MCF 10A (cell line): Measurements from ENCODE around the gene SARDH. TPM values are rescaled to one million over a fixed set of nuclear protein-coding genes. Genes with fewer than 3 reads are reported as not detected.

ENCODE experiments used
- BruUV-seq: library from RNA; stranded (reverse); fragments of 400-500 nt; replicated peaks from 2 replicates; lab custom pipeline; 2021; lab: Mats Ljungman, UMichigan
- CTCF ChIA-PET: fragments of 300-600 bp; sonication (Branson Sonifier 250); formaldehyde crosslinking; extraction: SDS; loops from one replicate; lab custom pipeline; 2021; ENCODE audit warnings: antibody characterized with exemption, inconsistent platforms; lab: Yijun Ruan, JAX
- POLR2A ChIA-PET: fragments of 300-600, 350-650 bp; sonication (Branson Sonifier 250); formaldehyde crosslinking; extraction: SDS; loops from one replicate; lab custom pipeline; 2020; ENCODE audit warnings: antibody characterized with exemption, inconsistent platforms; lab: Yijun Ruan, JAX
- DNase-seq: peaks from one replicate; pipeline ENCODE4 v3.0.0-alpha.2; 2018; ENCODE audit not compliant: unreplicated experiment
- H3K27ac Mint-ChIP-seq: one replicate; pipeline ENCODE4 v1.8.0; 2022; ENCODE audit warnings: mild to moderate bottlenecking, low read depth, mixed read lengths; ENCODE audit not compliant: unreplicated experiment
- H3K27me3 Mint-ChIP-seq: one replicate; pipeline ENCODE4 v1.8.0; 2022; ENCODE audit warnings: mixed read lengths; ENCODE audit not compliant: insufficient read depth, unreplicated experiment
- H3K36me3 Mint-ChIP-seq: one replicate; pipeline ENCODE4 v1.8.0; 2022; ENCODE audit warnings: mild to moderate bottlenecking, moderate library complexity, mixed read lengths; ENCODE audit not compliant: insufficient read depth, unreplicated experiment
- H3K4me1 Mint-ChIP-seq: one replicate; pipeline ENCODE4 v1.8.0; 2022; ENCODE audit warnings: mixed read lengths; ENCODE audit not compliant: insufficient read depth, unreplicated experiment
- H3K4me3 Mint-ChIP-seq: one replicate; pipeline ENCODE4 v1.8.0; 2022; ENCODE audit warnings: mild to moderate bottlenecking, moderate library complexity, mixed read lengths; ENCODE audit not compliant: unreplicated experiment
- H3K9me3 Mint-ChIP-seq: one replicate; pipeline ENCODE4 v1.8.0; 2022; ENCODE audit warnings: mixed read lengths; ENCODE audit not compliant: unreplicated experiment
- intact Hi-C: fragments of 100-400 bp; cut with micrococcal nuclease; formaldehyde crosslinking; loops from 2 replicates; pipeline ENCODE4 v1.14.1; 2022
- total RNA-seq: library from RNA; stranded (reverse); gene quantifications from 2 replicates; pipeline ENCODE4 v1.2.3, GENCODE V29; 2022
- TF ChIP-seq, protein P1 (sequence below): fragments of 200-600 bp; IDR thresholded peaks from one replicate; pipeline ENCODE4 v1.8.0; 2022; ENCODE audit warnings: antibody characterized with exemption, mild to moderate bottlenecking; ENCODE audit not compliant: unreplicated experiment

Gene SARDH
- total RNA-seq, 1 experiment from 2014 or later = not detected

DNA sequence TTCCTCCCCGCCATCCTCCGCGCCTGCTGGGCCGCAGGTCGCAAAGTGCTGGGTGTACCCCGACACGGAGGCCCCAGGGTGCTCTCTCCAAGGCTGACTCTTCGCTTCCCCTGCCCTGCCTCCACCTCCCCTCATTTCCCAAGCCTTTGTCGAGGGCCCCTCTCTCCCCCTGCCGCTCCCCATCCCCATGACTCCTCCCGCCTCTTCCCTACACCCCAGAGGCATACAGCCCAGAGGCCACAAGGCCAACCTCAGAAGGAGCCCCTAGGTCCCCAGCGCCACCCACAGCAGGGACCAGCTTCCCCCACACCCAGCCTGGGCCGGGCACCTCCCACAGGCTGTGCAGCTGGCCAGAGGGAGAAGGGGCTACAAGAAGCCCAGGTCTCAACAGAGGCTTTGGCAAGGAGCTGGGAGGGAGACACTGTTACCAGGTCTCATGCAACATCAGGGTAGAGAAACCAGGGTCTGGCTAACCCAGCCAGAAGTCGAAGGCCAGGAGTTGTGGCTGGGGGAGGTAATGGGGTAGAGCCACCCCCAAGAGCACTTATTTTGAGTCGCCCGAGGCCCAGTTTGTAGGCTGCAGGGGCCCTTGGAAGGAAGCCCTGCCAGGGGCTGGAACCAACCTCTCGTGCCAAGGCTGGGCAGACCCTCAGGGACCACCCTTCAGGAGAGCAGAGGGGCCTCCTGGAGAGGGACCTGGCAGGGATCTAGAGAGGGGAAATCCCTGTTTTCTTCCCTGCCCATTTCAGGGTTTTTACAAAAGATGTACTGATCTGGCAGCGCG is 24.5 kb upstream of the SARDH start:
- no peak for DNase-seq
- no TSS peak for BruUV-seq
- TF ChIP-seq, protein P1, sequence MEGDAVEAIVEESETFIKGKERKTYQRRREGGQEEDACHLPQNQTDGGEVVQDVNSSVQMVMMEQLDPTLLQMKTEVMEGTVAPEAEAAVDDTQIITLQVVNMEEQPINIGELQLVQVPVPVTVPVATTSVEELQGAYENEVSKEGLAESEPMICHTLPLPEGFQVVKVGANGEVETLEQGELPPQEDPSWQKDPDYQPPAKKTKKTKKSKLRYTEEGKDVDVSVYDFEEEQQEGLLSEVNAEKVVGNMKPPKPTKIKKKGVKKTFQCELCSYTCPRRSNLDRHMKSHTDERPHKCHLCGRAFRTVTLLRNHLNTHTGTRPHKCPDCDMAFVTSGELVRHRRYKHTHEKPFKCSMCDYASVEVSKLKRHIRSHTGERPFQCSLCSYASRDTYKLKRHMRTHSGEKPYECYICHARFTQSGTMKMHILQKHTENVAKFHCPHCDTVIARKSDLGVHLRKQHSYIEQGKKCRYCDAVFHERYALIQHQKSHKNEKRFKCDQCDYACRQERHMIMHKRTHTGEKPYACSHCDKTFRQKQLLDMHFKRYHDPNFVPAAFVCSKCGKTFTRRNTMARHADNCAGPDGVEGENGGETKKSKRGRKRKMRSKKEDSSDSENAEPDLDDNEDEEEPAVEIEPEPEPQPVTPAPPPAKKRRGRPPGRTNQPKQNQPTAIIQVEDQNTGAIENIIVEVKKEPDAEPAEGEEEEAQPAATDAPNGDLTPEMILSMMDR = no peak
- ChIA-PET POLR2A (no interaction called here), CTCF (interaction anchor here (0.6 to 0.7 kb wide), 2 partner anchors 17 to 20 kb away, joined by 3 read pairs; no protein-coding TSS in a partner anchor)
- Mint-ChIP-seq H3K36me3 (peaks cover 22% of the 10 kb centered on the region), H3K4me3 (no peak overlapping the region), H3K9me3 (peaks cover 7% of the 10 kb centered on the region), H3K27ac (no peak overlapping the region), H3K4me1 (no peaks in the 10 kb centered on the region), H3K27me3 (no peaks in the 10 kb centered on the region)
- intact Hi-C loops = no loop called here

DNA sequence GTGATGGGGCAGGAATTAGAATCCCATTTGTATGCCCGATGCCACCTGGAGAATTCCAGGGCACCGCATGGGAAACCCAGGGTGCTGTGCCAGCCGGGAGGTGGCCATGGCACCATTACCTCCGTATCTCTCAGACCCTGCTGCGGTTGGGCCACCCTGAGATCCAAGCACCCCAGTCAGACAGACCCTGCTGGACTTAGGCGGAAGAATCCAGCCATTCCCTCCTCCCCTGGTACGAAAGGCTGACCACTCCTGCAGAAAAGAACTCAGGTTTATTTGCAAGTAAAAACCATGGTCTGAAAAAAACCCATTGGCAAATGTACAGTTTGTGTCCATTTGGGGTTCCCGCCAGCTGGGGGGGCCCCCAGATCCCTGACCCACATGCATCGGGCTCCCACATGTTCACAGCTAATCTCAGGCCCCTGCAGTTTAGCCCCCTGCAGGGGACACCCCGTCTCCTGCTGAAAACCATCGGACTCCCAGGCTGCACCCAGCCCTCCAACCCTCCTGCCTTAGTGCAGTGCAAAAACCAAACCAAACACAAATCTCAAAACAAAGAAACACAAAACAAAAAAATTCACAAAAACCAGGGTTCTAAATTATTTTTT is 23.6 kb upstream of the SARDH start:
- POLR2A ChIA-PET = interaction anchor here (0.7 kb wide), 1 partner anchor 346 kb away, joined by 4 read pairs; no protein-coding TSS in a partner anchor
- intact Hi-C loops = no loop called here
- Mint-ChIP-seq H3K36me3 (peaks cover 22% of the 10 kb centered on the region), H3K4me1 (no peaks in the 10 kb centered on the region), H3K27ac (no peak overlapping the region), H3K9me3 (peaks cover 3% of the 10 kb centered on the region), H3K27me3 (no peaks in the 10 kb centered on the region), H3K4me3 (no peak overlapping the region)
- CTCF ChIA-PET = no interaction called here
- no peak for DNase-seq
- no TSS peak for BruUV-seq
- TF ChIP-seq, protein P1 = no peak

DNA sequence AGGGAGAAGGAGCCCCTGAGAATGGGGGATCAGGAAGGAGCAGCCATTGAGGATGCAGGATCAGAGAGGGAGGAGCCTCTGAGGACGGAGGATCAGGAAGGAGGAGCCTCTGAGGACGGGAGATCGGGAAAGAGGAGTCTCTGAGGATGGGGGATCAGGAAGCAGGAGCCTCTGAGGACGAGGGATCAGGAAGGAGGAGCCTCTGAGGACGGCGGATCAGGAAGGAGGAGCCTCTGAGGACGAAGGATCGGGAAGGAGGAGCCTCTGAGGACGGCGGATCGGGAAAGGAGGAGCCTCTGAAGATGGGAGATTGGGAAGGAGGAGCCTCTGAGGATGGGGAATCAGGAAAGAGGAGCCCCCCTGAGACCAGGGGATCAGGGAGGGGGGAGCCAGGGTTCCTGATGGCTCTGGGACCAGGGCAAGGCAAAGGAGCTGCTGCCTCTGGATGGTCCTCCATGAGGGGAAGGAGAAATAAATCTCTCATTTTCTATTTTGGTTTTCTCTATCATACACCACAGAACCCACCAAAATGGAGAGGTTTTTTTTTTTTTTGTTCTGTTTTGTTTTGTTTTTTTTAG is 22.6 kb upstream of the SARDH start:
- no peak for DNase-seq
- Mint-ChIP-seq H3K27ac (no peak overlapping the region), H3K4me1 (no peaks in the 10 kb centered on the region), H3K27me3 (no peaks in the 10 kb centered on the region), H3K4me3 (no peak overlapping the region), H3K9me3 (no peaks in the 10 kb centered on the region), H3K36me3 (peaks cover 19% of the 10 kb centered on the region)
- ChIA-PET POLR2A (interaction anchor here (0.6 to 0.7 kb wide), 3 partner anchors 347 to 1448 kb away, joined by 3 to 4 read pairs (median 3); no protein-coding TSS in a partner anchor), CTCF (interaction anchor here (0.6 to 1.1 kb wide), 3 partner anchors 47 to 235 kb away, joined by 3 to 7 read pairs (median 5); no protein-coding TSS in a partner anchor)
- TF ChIP-seq, protein P1 = no peak
- intact Hi-C loops = no loop called here
- BruUV-seq = no TSS peak

DNA sequence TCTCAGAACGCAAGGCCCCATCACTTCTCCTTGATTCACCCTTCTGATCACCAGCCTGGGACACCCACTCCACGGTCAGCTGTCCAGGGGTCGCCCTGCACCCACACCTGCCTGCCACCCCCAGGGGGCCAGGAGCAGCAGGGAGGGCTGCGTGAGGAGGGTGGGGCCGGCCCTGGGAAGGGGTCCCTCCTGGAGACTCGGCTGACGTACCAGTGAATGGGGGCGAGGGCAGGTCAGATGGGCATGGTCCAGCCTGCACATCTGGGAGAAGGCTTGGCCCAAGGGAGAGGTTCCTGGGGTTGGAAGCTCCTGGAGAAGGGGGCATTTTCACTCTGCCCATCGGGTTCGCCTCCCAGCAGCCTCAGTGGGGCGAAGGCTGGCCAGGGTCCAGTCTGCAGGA is 21.8 kb upstream of the SARDH start:
- Mint-ChIP-seq H3K4me3 (no peak overlapping the region), H3K36me3 (peaks cover 12% of the 10 kb centered on the region), H3K27me3 (no peaks in the 10 kb centered on the region), H3K27ac (no peak overlapping the region), H3K9me3 (no peaks in the 10 kb centered on the region), H3K4me1 (no peaks in the 10 kb centered on the region)
- no peak for DNase-seq
- ChIA-PET POLR2A (interaction anchor here (0.7 kb wide), 1 partner anchor 1449 kb away, joined by 3 read pairs; no protein-coding TSS in a partner anchor), CTCF (interaction anchor here (0.7 to 1.2 kb wide), 3 partner anchors 22 to 235 kb away, joined by 3 to 5 read pairs (median 3); no protein-coding TSS in a partner anchor)
- TF ChIP-seq, protein P1 = no peak
- intact Hi-C loops = no loop called here
- no TSS peak for BruUV-seq
